BLaER1 treated with 17β-estradiol and CSF1 and Interleukin-3, amounts not matched to agents 10 nM and 100 nM (cell line): ENCODE results near the gene TNNT3.
A peak's percentile ranks its signal among the peaks of the same experiment; 100 is the strongest.
"Not testable (repeated sequence)": the region's sequence is repeated elsewhere in the genome, so short reads cannot be mapped to it uniquely, and the experiment has no call there.

Experiments
- H3K27ac ChIP-seq, 11 experiments: shearing (Covaris generic); formaldehyde crosslinking; 2 replicates each; pipeline ENCODE4 v1.8.1; 2022
- H3K27me3 ChIP-seq, 11 experiments: shearing (Covaris generic); formaldehyde crosslinking; 2 replicates each; pipeline ENCODE4 v1.8.1; 2022
- H3K36me3 ChIP-seq, 11 experiments: shearing (Covaris generic); formaldehyde crosslinking; 2 replicates each; pipeline ENCODE4 v1.8.1; 2022
- H3K4me1 ChIP-seq, 10 experiments: shearing (Covaris generic); formaldehyde crosslinking; 2 replicates each; pipeline ENCODE4 v1.8.1; 2022
- H3K4me2 ChIP-seq, 11 experiments: shearing (Covaris generic); formaldehyde crosslinking; 2 replicates each; pipeline ENCODE4 v1.8.1; 2022
- H3K4me3 ChIP-seq, 10 experiments: shearing (Covaris generic); formaldehyde crosslinking; 2 replicates each; pipeline ENCODE4 v1.8.1; 2022
- H3K9ac ChIP-seq, 11 experiments: shearing (Covaris generic); formaldehyde crosslinking; 2 replicates each; pipeline ENCODE4 v1.8.1; 2022
- H3K9me3 ChIP-seq, 11 experiments: shearing (Covaris generic); formaldehyde crosslinking; replicated peaks in 1 of 11; 2 replicates each; pipeline ENCODE4 v1.8.1; 2022
- H4K20me1 ChIP-seq, 11 experiments: shearing (Covaris generic); formaldehyde crosslinking; 2 replicates each; pipeline ENCODE4 v1.8.1; 2022
- Cebpa-rat ChIP-seq, 11 experiments: shearing (Covaris generic); IDR thresholded peaks; 2 replicates each; pipeline ENCODE4 v1.8.1; 2022

The TNNT3 gene

DNA sequence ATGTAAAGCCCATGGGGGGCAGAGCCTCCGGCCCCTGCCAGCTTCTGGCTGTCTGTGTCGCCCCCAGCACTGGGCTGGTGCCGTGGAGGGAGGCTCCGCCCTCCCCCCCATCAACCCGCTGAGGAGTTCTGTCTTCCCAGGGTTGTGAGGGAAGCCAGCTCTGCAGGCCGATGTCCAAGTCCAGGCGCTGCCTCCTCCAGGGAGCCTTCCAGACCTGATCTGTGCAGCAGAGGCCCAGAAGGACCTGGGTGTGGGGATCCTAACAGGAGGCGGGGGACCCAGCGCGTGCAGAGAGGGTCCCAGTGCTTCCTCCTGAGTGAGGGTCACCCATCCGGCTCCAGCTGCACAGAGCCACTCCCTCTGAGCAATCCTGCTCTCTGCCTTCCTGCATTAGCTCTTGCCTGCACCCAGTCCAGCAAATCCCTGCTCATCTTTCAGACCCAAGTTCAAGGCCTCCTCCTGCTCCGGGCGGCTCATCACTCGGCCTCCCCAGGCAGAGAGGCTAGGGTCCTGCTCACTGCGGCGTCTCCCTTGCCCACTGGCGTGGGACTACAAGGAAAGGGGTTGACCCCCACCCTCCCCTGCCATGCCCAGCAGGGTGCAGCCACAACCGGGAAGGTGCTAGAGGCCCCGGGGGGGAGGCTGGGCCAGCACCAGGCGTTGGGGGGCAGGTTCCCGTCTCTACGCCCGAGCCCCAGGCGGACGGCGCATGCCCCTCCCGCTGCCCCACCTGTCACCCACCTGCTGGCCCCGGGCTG lies 44.2 kb upstream of the TNNT3 start:
- Histone ChIP-seq H3K9ac (no peak overlapping the region), H3K36me3 (no peaks in the 10 kb centered on the region), H3K4me2 (peak overlapping the region; percentile 19 to 77 (median 66); a peak in 19 of 22 replicates), H4K20me1 (peaks cover 5 to 50% (median 17%) of the 10 kb centered on the region in 11 experiments; a peak in 18 of 22 replicates), H3K4me3 (no peak overlapping the region), H3K4me1 (peaks cover 55 to 92% (median 81%) of the 10 kb centered on the region in 10 experiments), H3K27me3 (peaks cover 11 to 22% (median 16%) of the 10 kb centered on the region in 11 experiments), H3K27ac (no peak overlapping the region), H3K9me3 (no peaks in the 10 kb centered on the region)
- no peak for TF ChIP-seq Cebpa-rat (IDR thresholded peaks at IDR 0.05)

DNA sequence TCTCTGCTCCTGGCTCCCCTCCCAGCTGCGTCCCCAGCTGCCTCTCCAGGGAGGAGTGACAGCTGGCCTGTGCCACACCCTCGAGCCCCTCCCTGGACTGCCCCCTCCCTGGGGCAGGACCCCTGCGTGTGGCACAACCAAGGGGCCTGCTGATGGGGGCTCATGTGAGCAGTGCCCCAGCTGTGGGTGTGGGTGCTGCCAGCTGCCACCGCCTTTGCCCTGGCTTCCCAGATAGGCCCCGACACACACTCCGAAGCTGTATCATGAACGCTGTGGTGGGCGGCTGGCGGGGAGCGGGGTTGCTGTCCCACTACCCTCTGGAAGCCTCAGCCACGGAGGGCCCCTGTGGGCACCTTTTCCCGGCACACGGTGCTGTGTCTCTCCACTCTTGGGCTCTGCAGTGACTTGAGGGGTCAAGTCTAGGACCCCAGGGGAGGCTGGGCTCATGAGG lies 43.6 kb upstream of the TNNT3 start:
- peak overlapping the region in 3 of 11 experiments; percentile 7 to 15 (median 14); a peak in 2 of 22 replicates for H3K9ac ChIP-seq
- H3K4me1 ChIP-seq: peaks cover 55 to 92% (median 81%) of the 10 kb centered on the region in 10 experiments
- not testable (repeated sequence) for H3K4me3 ChIP-seq, H3K9me3 ChIP-seq, H3K36me3 ChIP-seq
- H3K27ac ChIP-seq: 0 out of 22 replicates have a peak overlapping the region, but pooled peaks of 1 of the 11 experiments have one; percentile 4
- H3K27me3 ChIP-seq: peaks cover 5 to 16% (median 9%) of the 10 kb centered on the region in 11 experiments
- peak overlapping the region; percentile 22 to 77 (median 66); a peak in 21 of 22 replicates for H3K4me2 ChIP-seq
- peaks cover 5 to 44% (median 11%) of the 10 kb centered on the region in 11 experiments; a peak in 17 of 22 replicates for H4K20me1 ChIP-seq

DNA sequence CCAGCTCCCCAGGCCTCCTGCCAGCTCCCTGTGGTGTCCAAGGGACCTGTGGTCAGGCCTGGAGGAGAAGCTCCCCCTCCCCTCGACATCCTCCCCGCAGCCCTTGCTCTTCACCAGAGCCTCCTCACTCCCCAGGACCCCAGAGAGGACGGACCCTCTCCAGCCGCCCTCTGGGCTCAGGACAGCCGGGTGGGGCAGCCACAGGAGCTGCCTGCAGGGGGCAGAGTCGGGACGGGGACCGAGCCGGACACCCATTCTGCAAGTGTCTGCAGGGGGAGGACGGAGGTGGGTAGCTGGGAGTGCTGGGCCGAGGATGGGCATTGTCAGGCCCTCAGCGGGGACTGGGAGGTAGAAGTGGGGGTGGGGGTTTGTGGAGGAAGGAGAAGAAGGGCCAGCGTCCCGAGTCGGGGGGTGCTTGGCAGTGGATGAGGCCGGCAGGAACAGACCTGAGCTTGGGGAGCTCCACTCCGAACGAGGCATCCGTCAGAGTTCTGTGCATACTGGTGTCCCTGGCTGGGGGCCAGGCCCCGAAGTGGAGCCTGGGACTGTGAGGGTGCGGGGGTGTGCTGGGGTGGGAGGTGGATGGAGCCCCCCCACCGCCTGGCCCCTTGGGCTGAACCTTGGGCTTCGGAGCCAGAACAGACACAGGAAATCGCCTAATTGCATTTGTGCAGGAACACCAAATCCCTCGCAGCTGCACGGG lies 43.0 kb upstream of the TNNT3 start:
- Histone ChIP-seq H3K4me2 (peak overlapping the region; percentile 22 to 77 (median 66); a peak in 21 of 22 replicates), H3K9me3 (no peaks in the 10 kb centered on the region), H3K9ac (peak overlapping the region in 3 of 11 experiments; percentile 7 to 15 (median 14); a peak in 2 of 22 replicates), H3K36me3 (no peaks in the 10 kb centered on the region), H4K20me1 (peaks cover 0 to 37% (median 5%) of the 10 kb centered on the region in 11 experiments; a peak in 13 of 22 replicates), H3K4me1 (peaks cover 57 to 92% (median 81%) of the 10 kb centered on the region in 10 experiments), H3K27me3 (peaks cover 0 to 10% (median 3%) of the 10 kb centered on the region in 11 experiments; a peak in 15 of 22 replicates), H3K27ac (0 out of 22 replicates have a peak overlapping the region, but pooled peaks of 1 of the 11 experiments have one; percentile 4), H3K4me3 (no peak overlapping the region)
- no peak for TF ChIP-seq Cebpa-rat (IDR thresholded peaks at IDR 0.05)

DNA sequence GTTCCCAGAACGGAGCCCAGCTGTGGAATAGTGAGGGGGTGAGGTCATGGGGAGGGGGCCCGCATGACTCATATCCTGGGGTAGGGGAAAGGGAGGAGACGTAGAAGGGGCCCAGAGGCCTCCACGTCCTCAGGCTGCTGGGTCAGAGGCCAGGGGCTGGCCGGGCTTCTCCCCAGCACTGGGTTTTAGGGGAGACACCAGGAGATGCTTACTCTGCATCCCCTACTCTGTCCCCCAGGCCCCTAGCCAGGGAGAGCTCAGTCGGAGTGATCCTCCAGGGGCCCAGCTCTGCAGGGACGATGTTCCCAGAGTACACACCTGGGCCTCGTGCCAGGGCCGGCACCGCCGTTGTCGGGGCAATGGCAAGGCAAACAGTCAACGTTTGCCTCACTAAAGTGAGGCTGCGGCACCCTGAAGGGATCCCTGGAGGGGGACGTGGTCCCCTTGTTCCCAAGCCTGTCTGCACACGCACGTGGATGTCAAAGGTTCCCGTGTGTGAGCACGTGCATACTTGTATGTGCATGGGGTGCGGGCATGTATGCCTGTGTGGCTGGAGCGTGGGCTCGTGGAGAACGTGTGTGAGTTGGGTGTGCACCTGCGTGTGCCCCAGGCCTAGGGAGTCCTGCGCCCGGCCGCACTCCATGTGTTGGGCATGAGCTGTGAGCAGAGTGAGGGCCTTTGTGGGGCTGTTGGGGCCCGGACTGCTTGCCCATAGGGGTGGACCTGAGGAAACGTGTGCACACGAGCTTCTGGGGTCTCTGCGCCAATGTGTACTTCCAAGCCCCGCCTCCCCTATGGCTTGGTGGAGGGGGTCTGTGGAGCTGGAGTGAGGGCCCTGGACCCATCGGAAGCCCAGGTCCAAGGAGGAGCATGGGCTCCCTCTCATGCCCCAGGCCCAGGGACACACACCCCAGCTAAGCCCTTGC lies 42.0 kb upstream of the TNNT3 start:
- Histone ChIP-seq H3K27me3 (peaks cover 0 to 5% (median 0%) of the 10 kb centered on the region in 11 experiments; a peak in 2 of 22 replicates), H3K4me2 (peak overlapping the region; percentile 26 to 77 (median 66); a peak in 20 of 22 replicates), H3K4me1 (peaks cover 65 to 93% (median 86%) of the 10 kb centered on the region in 10 experiments), H3K9me3 (no peaks in the 10 kb centered on the region), H4K20me1 (peaks cover 0 to 28% (median 0%) of the 10 kb centered on the region in 11 experiments; a peak in 7 of 22 replicates), H3K36me3 (no peaks in the 10 kb centered on the region), H3K4me3 (no peak overlapping the region), H3K9ac (no peak overlapping the region; a peak in 2 of 22 replicates), H3K27ac (no peak overlapping the region)
- TF ChIP-seq Cebpa-rat (IDR thresholded peaks at IDR 0.05): no peak

DNA sequence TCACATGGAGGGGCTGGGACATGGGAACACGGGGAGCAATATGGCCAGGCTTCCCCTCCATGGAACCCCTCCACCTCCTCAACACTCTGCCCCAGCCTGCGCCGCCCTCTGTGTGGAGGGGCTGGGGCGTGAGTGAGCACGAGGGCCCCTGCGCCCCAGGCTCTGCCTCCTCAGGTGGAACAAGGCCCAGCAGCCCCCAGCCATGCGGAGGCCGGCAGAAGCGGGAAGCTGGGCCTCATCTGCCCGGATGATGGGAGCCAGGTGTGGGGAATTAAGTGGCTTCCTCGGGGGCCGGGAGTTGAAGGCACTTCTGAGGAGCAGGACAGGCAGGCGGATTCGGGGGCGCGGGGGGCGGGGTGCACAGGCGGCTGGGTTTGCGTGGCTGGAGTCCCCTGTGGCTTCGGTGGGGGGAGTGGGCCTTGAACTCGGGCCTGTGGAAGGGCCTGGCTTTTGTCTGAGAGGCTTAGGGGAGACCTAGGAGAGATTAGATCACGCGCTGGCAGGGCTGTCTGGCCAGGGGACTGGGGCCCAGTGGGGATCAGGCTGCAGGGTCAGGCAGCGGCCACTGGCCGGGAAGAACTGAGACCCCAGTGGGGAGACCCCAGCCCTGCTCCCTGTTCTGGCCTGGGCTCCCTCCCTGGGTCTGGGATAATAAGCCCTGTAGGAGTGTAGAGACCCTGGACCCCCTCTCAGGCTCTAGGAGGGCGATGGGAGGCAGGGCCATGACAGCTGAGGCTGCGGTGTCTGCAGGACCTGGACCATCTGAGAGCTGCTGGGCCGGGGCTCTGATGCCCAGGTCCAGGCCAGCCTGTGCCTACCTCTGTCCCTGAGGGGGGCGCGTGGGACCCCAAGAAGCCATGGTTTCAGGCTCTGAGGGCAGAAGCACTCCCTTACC lies 41.1 kb upstream of the TNNT3 start:
- Histone ChIP-seq H3K27ac (no peak overlapping the region), H3K27me3 (no peaks in the 10 kb centered on the region), H3K4me1 (peaks cover 64 to 94% (median 87%) of the 10 kb centered on the region in 10 experiments), H3K9ac (no peak overlapping the region; a peak in 1 of 22 replicates), H3K4me3 (no peak overlapping the region), H4K20me1 (peaks cover 0 to 22% (median 0%) of the 10 kb centered on the region in 11 experiments; a peak in 4 of 22 replicates), H3K4me2 (peak overlapping the region in 9 of 11 experiments; percentile 47 to 77 (median 70); a peak in 14 of 22 replicates), H3K9me3 (no peaks in the 10 kb centered on the region), H3K36me3 (no peaks in the 10 kb centered on the region; a peak in 2 of 22 replicates)
- TF ChIP-seq Cebpa-rat (IDR thresholded peaks at IDR 0.05): no peak

DNA sequence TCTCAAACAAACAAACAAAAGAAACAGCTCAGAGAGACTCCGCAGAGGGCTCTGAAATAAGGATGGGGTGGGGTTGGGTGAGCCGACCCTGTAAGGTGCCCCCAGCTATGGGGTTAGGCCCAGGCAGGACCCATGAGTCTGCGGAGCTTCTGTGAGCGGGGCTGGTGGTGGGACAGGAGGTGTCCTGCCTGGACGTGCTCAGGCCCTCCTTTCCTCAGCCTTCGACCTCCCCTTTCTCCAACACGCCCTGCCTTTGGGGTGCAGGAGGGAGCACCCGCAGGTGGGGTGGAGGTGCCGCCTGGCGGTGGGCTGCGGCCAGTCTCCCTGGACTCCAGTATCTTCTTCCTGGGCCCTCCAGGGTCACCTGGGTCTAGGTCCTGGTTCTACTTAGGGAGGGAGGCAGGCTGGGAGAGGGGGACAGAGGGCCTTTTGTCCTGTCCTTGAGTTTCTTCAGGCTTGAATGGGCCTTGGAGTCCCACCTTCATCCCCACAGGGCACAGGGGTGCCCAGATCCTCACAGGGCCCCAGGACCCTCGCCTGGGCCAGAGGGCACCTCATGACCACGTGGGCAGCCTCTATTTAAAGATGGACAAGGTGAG lies 40.1 kb upstream of the TNNT3 start:
- no peaks in the 10 kb centered on the region for H3K27me3 ChIP-seq
- H4K20me1 ChIP-seq: peaks cover 0 to 18% (median 0%) of the 10 kb centered on the region in 11 experiments; a peak in 4 of 22 replicates
- H3K4me3 ChIP-seq: no peak overlapping the region
- peak overlapping the region in 6 of 11 experiments; percentile 3 to 74 (median 70); a peak in 4 of 22 replicates for H3K9ac ChIP-seq
- H3K4me2 ChIP-seq: peak overlapping the region; percentile 78 to 96 (median 93); a peak in 21 of 22 replicates
- peaks cover 59 to 95% (median 91%) of the 10 kb centered on the region in 10 experiments for H3K4me1 ChIP-seq
- no peak for TF ChIP-seq Cebpa-rat (IDR thresholded peaks at IDR 0.05)
- H3K27ac ChIP-seq: peak overlapping the region in 8 of 11 experiments; percentile 4 to 87 (median 82); a peak in 10 of 22 replicates
- H3K9me3 ChIP-seq: no peaks in the 10 kb centered on the region
- H3K36me3 ChIP-seq: peaks cover 0 to 4% (median 0%) of the 10 kb centered on the region in 11 experiments; a peak in 4 of 22 replicates
